Nephron progenitor cell (in vitro differentiated cells): Measurements from ENCODE around the gene SLC25A19.

Experiments used
- DNase-seq: peaks from one replicate; pipeline ENCODE4 v3.0.0; 2021
- H3K27ac Mint-ChIP-seq: 2 replicates; pipeline ENCODE4 v1.8.0; 2021; ENCODE audit warnings: mild to moderate bottlenecking, moderate library complexity, mixed read lengths
- H3K27me3 Mint-ChIP-seq: 2 replicates; pipeline ENCODE4 v1.8.0; 2021; ENCODE audit warnings: mild to moderate bottlenecking, low read depth, mixed read lengths; ENCODE audit not compliant: poor library complexity
- H3K36me3 Mint-ChIP-seq: 2 replicates; pipeline ENCODE4 v1.8.0; 2021; ENCODE audit warnings: low read depth, mixed read lengths
- H3K4me1 Mint-ChIP-seq: 2 replicates; pipeline ENCODE4 v1.8.0; 2021; ENCODE audit warnings: mixed read lengths
- H3K4me3 Mint-ChIP-seq: 2 replicates; pipeline ENCODE4 v1.8.0; 2021; ENCODE audit warnings: mild to moderate bottlenecking, moderate library complexity, mixed read lengths
- H3K9me3 Mint-ChIP-seq: 2 replicates; pipeline ENCODE4 v1.8.0; 2021; ENCODE audit warnings: mild to moderate bottlenecking, moderate library complexity, mixed read lengths
- CTCF ChIP-seq: fragments of 200-600 bp; sonication (generic); IDR thresholded peaks from 2 replicates; pipeline ENCODE4 v1.5.0; 2021; ENCODE audit warnings: antibody characterized with exemption

The SLC25A19 gene

GRCh38 chr17:75318615-75319222, 29.5 kb upstream of the SLC25A19 start:
- no peaks in the 10 kb centered on the region for H3K9me3 Mint-ChIP-seq
- H3K27ac Mint-ChIP-seq, result peak overlapping the region; percentile 74
- H3K4me1 Mint-ChIP-seq, result peaks cover 15% of the 10 kb centered on the region
- peaks cover 31% of the 10 kb centered on the region for H3K36me3 Mint-ChIP-seq
- TF ChIP-seq CTCF, result no peak
- no peak for DNase-seq
- H3K27me3 Mint-ChIP-seq, result no peaks in the 10 kb centered on the region
- H3K4me3 Mint-ChIP-seq, result no peak overlapping the region

GRCh38 chr17:75318211-75318610, 29.0 kb upstream of the SLC25A19 start:
- Mint-ChIP-seq H3K9me3 (no peaks in the 10 kb centered on the region), H3K27ac (peak overlapping the region; percentile 74), H3K4me3 (no peak overlapping the region), H3K36me3 (peaks cover 29% of the 10 kb centered on the region), H3K4me1 (peaks cover 9% of the 10 kb centered on the region), H3K27me3 (no peaks in the 10 kb centered on the region)
- DNase-seq, result no peak
- TF ChIP-seq CTCF, result no peak

- peak overlapping the region; percentile 32 for H3K27ac Mint-ChIP-seq
- H3K4me1 Mint-ChIP-seq, result peaks cover 7% of the 10 kb centered on the region
- H3K27me3 Mint-ChIP-seq, result no peaks in the 10 kb centered on the region
- peak; percentile 8 for DNase-seq
- H3K4me3 Mint-ChIP-seq, result no peak overlapping the region
- no peaks in the 10 kb centered on the region for H3K9me3 Mint-ChIP-seq
- peaks cover 26% of the 10 kb centered on the region for H3K36me3 Mint-ChIP-seq
- no peak for TF ChIP-seq CTCF
These were observed 28.4 kb upstream of the SLC25A19 start for GRCh38 chr17:75317671-75318070.

- Mint-ChIP-seq H3K4me1 (peaks cover 7% of the 10 kb centered on the region), H3K36me3 (peaks cover 19% of the 10 kb centered on the region), H3K4me3 (no peak overlapping the region), H3K27me3 (no peaks in the 10 kb centered on the region), H3K9me3 (no peaks in the 10 kb centered on the region), H3K27ac (no peak overlapping the region)
- DNase-seq, result no peak
- no peak for TF ChIP-seq CTCF
These were observed 27.0 kb upstream of the SLC25A19 start for GRCh38 chr17:75316253-75316652.

GRCh38 chr17:75315541-75316243, 26.5 kb upstream of the SLC25A19 start:
- no peak for TF ChIP-seq CTCF
- Mint-ChIP-seq H3K9me3 (no peaks in the 10 kb centered on the region), H3K27ac (peak overlapping the region; percentile 54), H3K36me3 (peaks cover 16% of the 10 kb centered on the region), H3K27me3 (no peaks in the 10 kb centered on the region), H3K4me1 (peaks cover 7% of the 10 kb centered on the region), H3K4me3 (no peak overlapping the region)
- no peak for DNase-seq
